GM18519 (cell line): ENCODE results near the gene UTP11.
"Not testable (repeated sequence)": the region's sequence is repeated elsewhere in the genome, so short reads cannot be mapped to it uniquely, and the experiment has no call there.

Source experiments
- ATAC-seq: cut with Tn5 transposase; IDR thresholded peaks from one replicate; pipeline ENCODE4 v1.9.1; 2021; ENCODE audit warnings: mild to moderate bottlenecking, moderate library complexity; ENCODE audit not compliant: unreplicated experiment, low FRiP score

The UTP11 gene

DNA sequence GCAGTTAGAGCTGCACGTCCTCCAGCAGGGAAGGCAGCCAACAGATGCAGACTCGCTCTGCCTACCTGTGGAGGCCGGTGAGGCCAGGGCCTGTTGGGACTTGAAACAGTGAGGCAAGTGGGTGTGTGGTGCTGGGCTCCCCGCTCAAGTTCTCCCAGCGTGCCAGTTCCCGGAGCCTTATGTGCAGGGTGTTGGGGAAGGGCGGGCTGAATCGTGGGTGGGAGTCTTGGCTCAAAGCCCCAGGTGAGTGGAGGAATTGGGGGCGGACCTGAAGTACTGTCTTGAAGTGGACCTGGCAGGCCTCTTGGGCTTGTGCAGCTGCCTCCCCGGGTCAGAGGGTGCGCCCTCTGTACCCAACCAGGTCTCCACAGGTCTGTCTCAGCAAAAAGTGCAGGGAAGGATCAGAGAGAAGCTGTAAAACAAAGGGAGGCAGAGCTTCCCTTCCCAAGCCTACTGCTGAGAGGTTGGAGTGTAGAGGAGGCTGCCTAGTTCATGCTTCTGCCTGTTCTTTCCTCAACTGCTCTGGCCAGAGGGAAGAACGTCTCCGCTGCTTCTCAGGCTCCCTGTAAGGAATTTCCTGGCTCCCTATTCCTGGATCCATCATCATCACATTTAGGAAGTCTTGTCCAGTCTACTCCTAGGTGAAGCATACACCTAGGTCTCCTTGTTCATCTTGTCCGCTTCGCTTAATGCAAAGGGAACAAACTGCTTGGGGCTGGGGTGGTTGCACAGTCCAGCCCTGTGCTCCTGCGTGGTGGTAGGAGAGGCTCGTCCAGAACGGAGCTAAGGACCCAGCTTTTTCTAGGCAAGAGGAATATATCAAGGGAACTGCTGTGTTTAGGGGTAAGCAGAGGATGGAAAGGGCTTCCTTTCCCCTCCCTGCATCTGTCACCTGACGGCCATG, 14.9 kb downstream of the UTP11 start:
- no peak for ATAC-seq

DNA sequence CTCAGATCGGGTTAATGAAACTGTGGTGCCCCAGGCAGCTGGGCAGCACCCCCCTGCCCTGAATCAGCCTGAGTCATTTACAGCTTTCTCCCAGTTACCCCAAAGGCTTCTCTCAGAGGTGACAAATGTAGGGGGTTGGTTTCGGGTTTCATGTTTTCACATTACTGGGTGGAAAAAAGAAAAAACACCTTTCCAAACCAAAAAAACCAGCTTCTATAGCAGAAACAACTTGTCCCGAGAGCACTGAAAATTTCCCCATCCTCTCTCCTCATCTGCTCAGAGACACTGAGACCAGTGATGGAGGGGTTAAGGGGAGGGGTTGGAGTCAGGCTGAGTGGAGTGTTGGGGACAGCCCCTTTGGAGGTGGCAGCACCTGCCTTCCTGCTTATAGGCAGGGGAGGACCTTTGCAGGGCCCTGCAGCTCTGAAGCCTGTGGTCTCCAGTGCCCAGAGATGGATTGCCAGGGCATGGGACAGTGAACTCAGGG, 15.6 kb downstream of the UTP11 start:
- ATAC-seq, result no peak

GRCh38 chr1:38028671-38029070, 16.1 kb downstream of the UTP11 start:
- no peak for ATAC-seq

GRCh38 chr1:38029081-38029681, 16.6 kb downstream of the UTP11 start:
- no peak for ATAC-seq

- ATAC-seq, result no peak
These were observed 17.4 kb downstream of the UTP11 start for GRCh38 chr1:38029685-38030511.

DNA sequence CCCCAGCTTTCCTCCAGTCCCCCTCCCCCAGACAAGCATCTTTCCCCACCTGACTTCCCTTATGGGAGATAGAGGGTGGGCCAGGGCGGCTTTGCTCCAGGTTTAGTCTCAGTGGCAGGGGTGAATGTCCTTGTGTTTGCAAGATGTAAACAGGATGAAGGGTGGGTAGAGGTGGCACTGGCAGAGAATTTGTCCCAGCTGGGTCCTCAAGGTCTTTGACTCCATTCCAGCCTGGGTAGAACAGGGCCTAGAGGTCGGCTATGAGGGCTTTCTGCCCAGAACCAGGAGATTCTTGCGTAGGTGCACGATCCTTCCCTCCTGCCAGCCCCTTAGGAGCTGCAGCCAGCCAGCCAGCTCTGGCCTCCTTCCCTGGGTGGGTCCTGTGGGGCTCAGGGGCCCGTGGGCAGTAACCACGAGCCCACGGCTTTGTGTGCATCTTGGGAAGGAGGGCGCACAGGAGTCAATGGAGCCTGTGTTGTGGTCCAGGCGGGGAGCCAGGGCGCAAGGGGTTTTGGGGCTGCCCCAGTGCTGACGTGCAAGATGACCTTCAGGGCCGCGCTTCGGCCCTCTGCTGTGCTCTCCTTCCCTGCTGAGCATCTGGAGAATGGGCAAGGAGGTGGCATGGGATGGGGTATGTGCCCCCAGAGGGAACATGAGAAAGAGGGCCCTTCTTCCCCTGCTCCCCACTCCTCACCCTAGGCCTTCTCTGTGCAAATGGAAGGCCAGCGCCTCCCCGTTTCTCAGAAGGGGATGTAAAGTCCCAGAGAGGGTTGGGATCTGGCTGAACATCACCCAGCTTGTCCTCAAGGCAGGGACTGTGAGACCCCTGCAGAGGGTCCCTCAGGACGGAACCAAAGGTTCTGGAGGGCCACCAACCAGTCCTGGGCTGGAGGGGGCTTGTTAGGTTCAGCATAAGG, 18.3 kb downstream of the UTP11 start:
- no peak for ATAC-seq

- ATAC-seq, result no peak
These were observed 19.0 kb downstream of the UTP11 start for GRCh38 chr1:38031513-38031866.

DNA sequence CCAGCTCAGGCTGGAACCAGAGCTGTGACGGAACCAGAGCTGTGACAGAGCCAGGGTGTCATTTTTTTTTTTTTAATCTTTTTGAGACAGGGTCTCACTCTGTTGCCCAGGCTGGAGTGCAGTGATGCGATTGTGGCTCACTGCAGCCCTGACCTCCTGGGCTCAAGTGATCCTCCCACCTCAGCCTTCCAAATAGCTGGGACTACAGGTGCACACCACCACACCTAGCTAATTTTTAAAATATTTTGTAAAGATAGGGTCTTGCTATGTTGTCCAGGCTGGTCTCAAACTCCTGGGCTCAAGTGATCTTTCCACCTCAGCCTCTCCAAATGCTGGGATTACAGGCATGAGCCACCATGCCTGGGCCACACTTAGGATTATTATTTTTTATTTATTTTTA, 20.5 kb downstream of the UTP11 start:
- ATAC-seq, result not testable (repeated sequence)

DNA sequence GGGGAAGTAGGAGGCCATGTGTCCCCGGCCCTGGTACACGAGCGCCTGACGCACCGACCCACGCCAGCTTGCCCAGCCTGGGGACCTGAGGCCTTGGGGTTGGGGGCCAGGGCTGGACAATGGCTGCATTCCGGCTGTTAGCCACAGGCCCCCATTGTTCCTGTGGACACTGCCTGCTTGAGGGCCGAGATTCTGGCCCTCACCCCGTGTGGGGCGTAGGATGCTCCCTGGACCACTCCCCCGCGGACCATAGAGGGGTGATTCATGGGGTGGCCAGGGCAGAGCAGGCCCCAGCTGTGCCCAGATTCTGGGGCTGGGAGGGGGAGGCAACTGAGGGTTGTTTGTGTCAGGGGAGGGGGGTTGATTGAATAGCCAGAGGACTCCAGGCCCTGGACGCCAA, 22.3 kb downstream of the UTP11 start:
- ATAC-seq, result no peak

DNA sequence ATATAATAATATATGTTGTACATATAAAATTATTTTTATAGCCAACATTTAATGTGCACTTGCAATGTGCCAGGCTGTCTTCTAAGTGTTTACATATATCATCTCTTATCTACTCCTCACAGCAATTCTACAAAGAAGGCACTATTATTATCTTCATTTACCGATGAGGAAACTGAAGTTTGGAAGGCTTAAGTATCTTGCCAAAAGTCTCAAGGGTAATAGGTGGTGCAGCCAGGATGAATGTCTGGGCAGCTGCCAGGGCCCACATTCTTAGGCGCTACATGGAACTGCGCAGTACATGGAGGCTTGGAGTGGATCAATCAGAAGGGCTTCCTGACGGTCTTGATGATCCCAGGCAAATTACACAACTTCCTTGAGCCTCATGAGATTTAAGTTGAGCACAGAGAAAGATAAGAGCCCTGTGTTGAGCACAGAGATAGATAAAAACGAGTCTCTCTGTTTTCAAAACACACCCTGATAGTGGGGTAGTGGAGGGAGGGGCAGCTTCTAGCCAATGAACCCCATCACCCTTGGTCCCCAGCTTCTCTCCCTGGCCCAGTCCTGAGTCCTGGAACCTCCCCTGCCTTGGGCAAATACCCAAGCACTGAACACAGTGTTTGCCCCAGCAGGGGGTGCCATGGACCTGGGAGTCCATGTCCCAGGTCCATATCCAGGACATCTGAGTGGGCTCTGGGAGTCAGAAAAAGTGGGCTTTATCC, 24.8 kb downstream of the UTP11 start:
- ATAC-seq, result no peak

DNA sequence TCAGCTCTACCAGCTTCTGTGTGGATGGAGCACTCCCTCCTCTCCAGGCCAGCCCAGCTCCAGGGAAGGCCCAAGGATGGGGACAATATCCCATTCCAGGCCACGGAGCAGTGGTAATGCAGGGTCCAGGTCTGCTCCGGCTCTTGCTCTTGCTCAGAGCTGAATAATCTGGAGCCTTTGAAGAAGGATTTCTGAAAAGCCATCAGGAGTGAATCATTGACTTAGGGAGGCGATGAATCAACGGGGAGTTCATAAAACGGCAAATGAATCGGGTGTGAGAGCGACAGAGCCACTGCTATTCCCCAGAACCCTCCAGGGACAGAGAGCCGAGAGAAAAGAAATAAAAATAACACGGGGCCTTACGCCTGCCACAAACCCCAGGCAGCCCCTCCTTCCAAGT, 26.3 kb downstream of the UTP11 start:
- no peak for ATAC-seq

DNA sequence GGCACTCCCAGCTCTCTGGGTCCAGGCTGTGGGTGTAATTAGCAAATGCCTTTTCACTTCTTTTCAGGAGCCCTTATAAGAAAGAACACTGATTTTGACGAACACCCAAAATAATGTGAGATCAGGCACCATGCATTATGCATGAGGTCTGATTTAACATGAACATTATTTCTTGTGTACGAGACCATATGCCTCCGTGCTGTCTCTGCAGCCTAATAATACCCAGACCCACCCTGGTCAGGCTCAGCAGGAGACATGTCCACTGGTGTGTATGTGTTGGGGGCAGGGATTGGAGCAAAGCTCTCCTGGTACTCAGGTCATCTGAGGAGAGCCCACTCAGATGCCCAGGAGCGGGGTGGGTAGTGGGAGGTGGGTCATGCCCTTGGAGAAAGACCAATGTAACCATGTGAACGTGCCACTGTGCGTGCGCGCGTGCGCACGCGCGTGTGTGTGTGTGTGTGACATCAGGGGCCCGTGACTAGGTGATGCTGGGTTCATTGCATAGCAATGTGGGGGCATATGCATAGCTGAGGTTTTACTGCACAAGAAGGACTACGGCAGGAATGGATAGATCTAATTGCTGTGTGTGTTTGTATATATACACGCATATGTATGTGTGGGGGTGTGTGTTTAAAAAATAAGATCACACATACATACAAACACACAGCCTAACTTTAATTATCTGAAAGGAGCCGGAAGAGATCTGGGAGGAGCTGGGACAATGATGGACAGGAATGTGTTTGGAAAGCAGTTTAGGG, 27.0 kb downstream of the UTP11 start:
- ATAC-seq, result no peak

DNA sequence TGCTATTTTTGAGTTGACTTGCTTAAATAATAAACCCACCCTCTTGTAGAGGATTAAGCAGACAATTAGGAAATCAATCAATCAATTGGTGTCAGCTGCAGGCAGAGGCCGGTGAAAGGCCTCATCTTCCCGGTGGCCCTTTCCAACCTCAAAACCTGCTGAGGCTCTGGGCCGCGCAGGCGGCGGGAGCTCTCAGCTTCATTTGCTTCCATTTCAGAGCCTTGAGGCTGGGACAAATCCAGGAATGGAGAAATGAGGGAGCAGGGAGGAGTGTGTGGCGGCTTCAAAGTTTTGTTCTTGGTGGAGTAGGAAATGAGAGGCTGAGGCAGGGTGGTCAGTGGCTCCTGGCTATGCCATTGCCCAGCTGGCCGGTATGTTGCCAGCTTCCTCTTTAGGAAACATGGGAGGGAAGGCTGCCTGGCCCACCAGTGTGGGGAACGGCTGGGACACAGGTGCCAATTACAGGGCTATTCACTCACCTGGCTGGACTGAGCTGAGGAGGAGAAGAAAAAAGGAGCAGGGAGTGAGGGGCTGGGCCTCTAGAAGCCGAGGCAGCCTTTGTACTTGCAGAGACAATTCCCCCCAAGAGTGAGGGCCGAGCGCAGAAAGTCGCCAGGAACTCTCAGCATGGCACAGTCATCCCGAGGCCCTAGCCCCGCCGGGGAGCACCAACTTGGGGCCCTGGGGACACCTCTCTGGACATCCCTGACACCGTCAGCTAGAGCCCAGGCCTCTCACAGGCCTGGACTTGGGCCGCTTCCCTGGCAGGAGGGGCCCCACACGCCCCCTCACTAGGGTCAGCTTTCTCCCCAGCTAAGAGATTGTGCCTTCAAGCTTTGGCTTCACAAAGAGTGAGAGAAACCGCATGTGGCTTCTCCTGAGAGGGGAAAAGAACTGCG, 29.7 kb downstream of the UTP11 start:
- ATAC-seq, result no peak

GRCh38 chr1:38043036-38043747, 30.7 kb downstream of the UTP11 start:
- no peak for ATAC-seq

DNA sequence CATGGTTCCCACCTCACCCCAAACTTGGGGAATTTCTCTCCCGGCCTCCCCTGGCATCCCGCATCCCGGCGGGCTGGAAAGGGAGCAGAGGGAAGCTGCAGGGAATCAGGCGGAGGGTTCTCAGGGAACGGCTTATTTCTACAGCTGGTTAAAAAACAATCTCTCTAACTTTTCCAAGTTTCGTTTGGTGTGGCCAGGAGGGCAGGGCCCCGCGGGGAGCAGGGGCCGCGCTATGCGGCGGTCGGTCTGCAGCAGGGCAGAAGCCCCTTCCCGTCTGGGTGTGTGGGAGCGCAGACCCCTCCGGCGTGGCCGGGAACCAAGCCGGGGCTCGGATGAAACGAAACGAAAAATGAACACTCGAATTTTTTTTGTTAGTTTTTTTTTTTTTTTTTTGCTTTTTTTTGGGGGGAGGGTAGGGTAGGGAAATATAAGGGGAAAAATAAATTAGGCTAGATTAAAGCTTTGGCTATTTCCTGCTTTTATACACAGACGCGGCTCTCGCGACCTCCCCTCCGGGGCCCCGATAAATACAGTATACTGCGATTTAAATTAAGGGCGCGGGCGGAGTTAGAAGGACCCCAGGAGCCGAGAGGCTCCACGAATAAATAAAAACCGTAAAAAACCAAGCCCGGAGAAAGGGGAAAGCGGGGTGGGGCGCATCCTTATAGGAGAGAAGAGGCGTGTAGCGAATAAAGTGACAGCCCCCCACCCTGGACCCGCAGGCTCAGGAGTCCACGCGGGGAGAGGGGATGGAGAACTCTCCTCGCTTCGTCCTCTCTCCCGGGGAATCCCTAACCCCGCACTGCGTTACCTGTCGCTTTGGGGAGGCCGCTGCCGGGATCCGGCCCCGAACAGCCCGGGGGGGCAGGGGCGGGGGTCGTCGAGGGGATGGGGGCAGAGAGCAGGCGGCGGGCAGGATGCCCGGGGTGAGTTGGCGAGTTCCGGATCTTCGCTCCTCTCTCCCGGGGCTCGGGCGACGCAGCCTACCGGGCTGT, 32.0 kb downstream of the UTP11 start:
- no peak for ATAC-seq
